Esophagus muscularis mucosa (tissue), 4 donors: ENCODE data around the gene BRD7.

ENCODE experiments used
- EP300 ChIP-seq: sonication (generic); formaldehyde crosslinking; IDR thresholded peaks from one replicate; pipeline ENCODE4 v1.6.1; 2017; ENCODE audit warnings: antibody characterized with exemption
- POLR2A ChIP-seq: fragments of 450-650 bp; IDR thresholded peaks from one replicate; pipeline ENCODE4 v1.6.1; 2017; ENCODE audit warnings: antibody characterized with exemption, moderate library complexity, mild to moderate bottlenecking, low read depth
- POLR2AphosphoS5 ChIP-seq, 2 donors: sonication (generic); formaldehyde crosslinking; IDR thresholded peaks; one replicate each; pipeline ENCODE4 v1.6.1; 2017; ENCODE audit warnings: antibody characterized with exemption in 2 of 2
- TF ChIP-seq, protein P1 (sequence below), 3 experiments: fragments of 200-600 bp in 2 of 3; fragments of 450-650 bp in 1 of 3; sonication (generic) in 2 of 3; IDR thresholded peaks; one replicate each; pipeline ENCODE4 v1.5.1; 2017 to 2019; ENCODE audit warnings: antibody characterized with exemption in 3 of 3, mild to moderate bottlenecking in 2 of 3, moderate library complexity in 1 of 3

DNA sequence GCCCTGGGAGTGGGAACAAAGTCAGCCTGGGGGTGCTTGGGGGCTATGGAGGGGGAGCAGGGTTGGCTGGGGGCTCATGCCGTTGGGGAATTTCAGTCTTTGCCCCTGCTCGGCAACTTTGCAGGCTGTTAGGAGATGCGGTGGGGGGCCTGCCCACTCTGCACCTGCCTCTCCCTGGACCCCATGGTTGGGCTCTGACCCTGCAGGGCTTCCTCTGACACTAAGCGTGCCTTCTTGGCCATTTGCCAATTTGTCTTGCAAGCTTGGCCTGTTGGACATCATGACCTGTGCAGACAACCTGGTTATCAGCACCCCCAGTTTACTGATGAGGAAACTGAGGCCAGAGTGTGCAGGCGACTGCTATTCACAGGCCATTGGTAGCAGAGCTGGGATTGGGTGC lies 87.9 kb downstream of the BRD7 start:
- TF ChIP-seq EP300 (no peak), POLR2A (no peak), POLR2AphosphoS5 (IDR thresholded peaks at IDR 0.05) (no peak)
- TF ChIP-seq, protein P1, sequence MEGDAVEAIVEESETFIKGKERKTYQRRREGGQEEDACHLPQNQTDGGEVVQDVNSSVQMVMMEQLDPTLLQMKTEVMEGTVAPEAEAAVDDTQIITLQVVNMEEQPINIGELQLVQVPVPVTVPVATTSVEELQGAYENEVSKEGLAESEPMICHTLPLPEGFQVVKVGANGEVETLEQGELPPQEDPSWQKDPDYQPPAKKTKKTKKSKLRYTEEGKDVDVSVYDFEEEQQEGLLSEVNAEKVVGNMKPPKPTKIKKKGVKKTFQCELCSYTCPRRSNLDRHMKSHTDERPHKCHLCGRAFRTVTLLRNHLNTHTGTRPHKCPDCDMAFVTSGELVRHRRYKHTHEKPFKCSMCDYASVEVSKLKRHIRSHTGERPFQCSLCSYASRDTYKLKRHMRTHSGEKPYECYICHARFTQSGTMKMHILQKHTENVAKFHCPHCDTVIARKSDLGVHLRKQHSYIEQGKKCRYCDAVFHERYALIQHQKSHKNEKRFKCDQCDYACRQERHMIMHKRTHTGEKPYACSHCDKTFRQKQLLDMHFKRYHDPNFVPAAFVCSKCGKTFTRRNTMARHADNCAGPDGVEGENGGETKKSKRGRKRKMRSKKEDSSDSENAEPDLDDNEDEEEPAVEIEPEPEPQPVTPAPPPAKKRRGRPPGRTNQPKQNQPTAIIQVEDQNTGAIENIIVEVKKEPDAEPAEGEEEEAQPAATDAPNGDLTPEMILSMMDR (IDR thresholded peaks at IDR 0.05): no peak
